ENCODE data around the gene CD180.
A peak's percentile ranks its signal among the peaks of the same experiment; 100 is the strongest.

The CD180 gene

DNA sequence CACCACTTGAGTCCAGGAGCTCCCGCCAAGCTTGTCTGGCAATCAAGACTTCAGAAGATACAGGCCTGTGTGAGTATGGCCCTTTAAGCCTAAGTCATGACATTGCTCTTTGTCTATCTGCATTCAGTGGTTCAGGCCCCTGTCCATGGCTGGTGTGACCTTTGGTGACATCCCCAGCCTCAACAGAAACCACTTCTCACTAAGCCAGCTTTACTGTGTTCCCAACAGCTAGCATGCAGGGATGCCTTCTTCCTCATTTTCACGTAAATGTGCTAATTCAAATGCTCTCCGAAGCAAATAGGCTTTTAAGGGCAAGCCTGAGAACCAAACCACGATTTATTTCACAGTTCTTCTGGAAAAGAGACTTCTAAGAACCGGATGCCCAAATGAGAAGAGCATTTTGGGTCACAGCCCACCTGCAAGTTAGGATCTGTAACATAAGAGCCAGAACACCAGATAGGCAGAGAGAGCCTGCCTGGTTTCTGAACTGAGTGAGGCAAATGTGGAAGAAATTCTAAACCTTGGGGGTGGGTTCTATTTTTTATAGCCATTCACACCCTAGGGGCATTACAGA, 14.9 kb downstream of the CD180 start:
- no peak for TF ChIP-seq CTCF (IDR thresholded peaks at IDR 0.05)
- Histone ChIP-seq H2AFZ (peak overlapping the region; percentile 80), H3K9me3 (ENCODE audit: control insufficient read depth, low read length) (no peaks in the 10 kb centered on the region), H3K4me3 (ENCODE audit: low read depth, low read length) (no peak overlapping the region), H3K4me1 (peaks cover 8% of the 10 kb centered on the region), H3K4me2 (ENCODE audit: low read length) (no peak overlapping the region), H3K27ac (peak overlapping the region; percentile 27), H3K36me3 (ENCODE audit: control insufficient read depth, insufficient read depth, low read length) (no peaks in the 10 kb centered on the region), H3K9ac (no peak overlapping the region), H3K79me2 (no peaks in the 10 kb centered on the region), H3K27me3 (ENCODE audit: control insufficient read depth, insufficient read depth, low read length) (no peaks in the 10 kb centered on the region)

- H3K4me3 ChIP-seq (ENCODE audit: low read depth, low read length): no peak overlapping the region
- no peaks in the 10 kb centered on the region for H3K9me3 ChIP-seq (ENCODE audit: control insufficient read depth, low read length)
- H3K36me3 ChIP-seq (ENCODE audit: control insufficient read depth, insufficient read depth, low read length): no peaks in the 10 kb centered on the region
- H3K27me3 ChIP-seq (ENCODE audit: control insufficient read depth, insufficient read depth, low read length): no peaks in the 10 kb centered on the region
- H3K27ac ChIP-seq: no peak overlapping the region
- H3K4me2 ChIP-seq (ENCODE audit: low read length): no peak overlapping the region
- TF ChIP-seq CTCF (IDR thresholded peaks at IDR 0.05): no peak
- peaks cover 8% of the 10 kb centered on the region for H3K4me1 ChIP-seq
- no peak overlapping the region for H2AFZ ChIP-seq
- no peaks in the 10 kb centered on the region for H3K79me2 ChIP-seq
- H3K9ac ChIP-seq: no peak overlapping the region
These were observed 16.8 kb downstream of the CD180 start for GRCh38 chr5:67179697-67180361.

- no peak overlapping the region for H2AFZ ChIP-seq
- no peak overlapping the region for H3K9ac ChIP-seq
- TF ChIP-seq CTCF (IDR thresholded peaks at IDR 0.05): no peak
- no peaks in the 10 kb centered on the region for H3K27me3 ChIP-seq (ENCODE audit: control insufficient read depth, insufficient read depth, low read length)
- H3K36me3 ChIP-seq (ENCODE audit: control insufficient read depth, insufficient read depth, low read length): no peaks in the 10 kb centered on the region
- peaks cover 8% of the 10 kb centered on the region for H3K4me1 ChIP-seq
- no peaks in the 10 kb centered on the region for H3K79me2 ChIP-seq
- no peak overlapping the region for H3K4me3 ChIP-seq (ENCODE audit: low read depth, low read length)
- H3K4me2 ChIP-seq (ENCODE audit: low read length): no peak overlapping the region
- H3K27ac ChIP-seq: no peak overlapping the region
- no peaks in the 10 kb centered on the region for H3K9me3 ChIP-seq (ENCODE audit: control insufficient read depth, low read length)
These were observed 17.6 kb downstream of the CD180 start for GRCh38 chr5:67178966-67179365.

DNA sequence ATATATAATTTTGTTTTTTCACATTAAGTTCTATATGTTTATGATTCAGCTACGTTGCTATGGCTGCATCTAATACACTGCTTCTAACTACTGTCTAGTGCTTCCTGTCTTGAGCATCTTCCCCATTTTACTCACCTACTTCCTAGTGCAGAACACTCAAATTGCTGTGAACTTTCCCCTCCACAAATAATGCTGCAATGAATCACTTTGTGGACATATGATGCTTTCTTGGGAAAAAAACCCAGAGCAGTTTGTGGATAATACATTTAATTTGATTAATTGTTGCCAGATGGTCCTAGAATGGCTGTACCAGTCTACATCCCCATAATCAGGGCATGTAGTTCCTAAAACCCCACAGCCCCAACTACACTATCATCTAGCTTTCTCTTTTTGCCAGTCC, 18.5 kb downstream of the CD180 start:
- no peaks in the 10 kb centered on the region for H3K36me3 ChIP-seq (ENCODE audit: control insufficient read depth, insufficient read depth, low read length)
- H3K9me3 ChIP-seq (ENCODE audit: control insufficient read depth, low read length): no peaks in the 10 kb centered on the region
- no peak overlapping the region for H3K9ac ChIP-seq
- no peak overlapping the region for H2AFZ ChIP-seq
- no peak overlapping the region for H3K4me2 ChIP-seq (ENCODE audit: low read length)
- H3K27ac ChIP-seq: no peak overlapping the region
- TF ChIP-seq CTCF (IDR thresholded peaks at IDR 0.05): no peak
- H3K79me2 ChIP-seq: no peaks in the 10 kb centered on the region
- no peak overlapping the region for H3K4me3 ChIP-seq (ENCODE audit: low read depth, low read length)
- peaks cover 8% of the 10 kb centered on the region for H3K4me1 ChIP-seq
- H3K27me3 ChIP-seq (ENCODE audit: control insufficient read depth, insufficient read depth, low read length): no peaks in the 10 kb centered on the region

GRCh38 chr5:67176936-67177335, 19.7 kb downstream of the CD180 start:
- H3K4me1 ChIP-seq: peaks cover 4% of the 10 kb centered on the region
- H3K4me2 ChIP-seq (ENCODE audit: low read length): no peak overlapping the region
- H3K27me3 ChIP-seq (ENCODE audit: control insufficient read depth, insufficient read depth, low read length): no peaks in the 10 kb centered on the region
- no peak for TF ChIP-seq CTCF (IDR thresholded peaks at IDR 0.05)
- no peaks in the 10 kb centered on the region for H3K36me3 ChIP-seq (ENCODE audit: control insufficient read depth, insufficient read depth, low read length)
- H3K9me3 ChIP-seq (ENCODE audit: control insufficient read depth, low read length): no peaks in the 10 kb centered on the region
- no peak overlapping the region for H3K4me3 ChIP-seq (ENCODE audit: low read depth, low read length)
- no peaks in the 10 kb centered on the region for H3K79me2 ChIP-seq
- H3K27ac ChIP-seq: no peak overlapping the region
- H3K9ac ChIP-seq: no peak overlapping the region
- H2AFZ ChIP-seq: no peak overlapping the region

Data from parathyroid adenoma (tissue), 2 donors.